ENCODE measurements around the gene SLC25A39.
"Not testable (repeated sequence)": the region's sequence is repeated elsewhere in the genome, so short reads cannot be mapped to it uniquely, and the experiment has no call there.

SLC25A39 gene

GRCh38 chr17:44338702-44339101 lies 14.1 kb upstream of the SLC25A39 start:
- Mint-ChIP-seq H3K36me3 (ENCODE audit: insufficient read depth) (no peaks in the 10 kb centered on the region), H3K9me3 (no peaks in the 10 kb centered on the region), H3K4me3 (no peak overlapping the region), H3K27me3 (peaks cover 38% of the 10 kb centered on the region), H3K27ac (ENCODE audit: low read depth) (no peak overlapping the region), H3K4me1 (no peaks in the 10 kb centered on the region)
- DNase-seq (ENCODE audit: low spot score in 2 of 2) (no peak), ATAC-seq (replicated peaks; ENCODE audit: extremely low read depth, poor library complexity, severe bottlenecking) (no peak)

GRCh38 chr17:44335968-44336367 lies 11.3 kb upstream of the SLC25A39 start:
- no peaks in the 10 kb centered on the region for H3K36me3 Mint-ChIP-seq (ENCODE audit: insufficient read depth)
- ATAC-seq (replicated peaks; ENCODE audit: extremely low read depth, poor library complexity, severe bottlenecking): no peak
- H3K27ac Mint-ChIP-seq (ENCODE audit: low read depth): no peak overlapping the region

GRCh38 chr17:44335564-44335963 lies 10.9 kb upstream of the SLC25A39 start:
- DNase-seq (ENCODE audit: low spot score in 2 of 2) (no peak), ATAC-seq (replicated peaks; ENCODE audit: extremely low read depth, poor library complexity, severe bottlenecking) (no peak)
- H3K27ac Mint-ChIP-seq (ENCODE audit: low read depth): no peak overlapping the region
- H3K4me1 Mint-ChIP-seq: peaks cover 6% of the 10 kb centered on the region
- H3K4me3 Mint-ChIP-seq: no peak overlapping the region
- no peaks in the 10 kb centered on the region for H3K9me3 Mint-ChIP-seq
- no peaks in the 10 kb centered on the region for H3K36me3 Mint-ChIP-seq (ENCODE audit: insufficient read depth)
- H3K27me3 Mint-ChIP-seq: peaks cover 26% of the 10 kb centered on the region

More at GRCh38 chr17:44335968-44336367, 11.3 kb upstream of the SLC25A39 start:
- peaks cover 6% of the 10 kb centered on the region for H3K4me1 Mint-ChIP-seq
- DNase-seq (ENCODE audit: low spot score in 2 of 2): no peak
- H3K4me3 Mint-ChIP-seq: no peak overlapping the region
- H3K9me3 Mint-ChIP-seq: no peaks in the 10 kb centered on the region
- peaks cover 30% of the 10 kb centered on the region for H3K27me3 Mint-ChIP-seq

- DNase-seq (ENCODE audit: low spot score in 2 of 2) (no peak), ATAC-seq (replicated peaks; ENCODE audit: extremely low read depth, poor library complexity, severe bottlenecking) (no peak)
- Mint-ChIP-seq H3K27me3 (peaks cover 19% of the 10 kb centered on the region), H3K4me3 (no peak overlapping the region), H3K9me3 (no peaks in the 10 kb centered on the region), H3K27ac (ENCODE audit: low read depth) (no peak overlapping the region), H3K4me1 (peaks cover 6% of the 10 kb centered on the region), H3K36me3 (ENCODE audit: insufficient read depth) (no peaks in the 10 kb centered on the region)
Observed at GRCh38 chr17:44334727-44335126, 10.1 kb upstream of the SLC25A39 start.

- peaks cover 6% of the 10 kb centered on the region for H3K4me1 Mint-ChIP-seq
- H3K27ac Mint-ChIP-seq (ENCODE audit: low read depth): no peak overlapping the region
- no peak for ATAC-seq (replicated peaks; ENCODE audit: extremely low read depth, poor library complexity, severe bottlenecking)
- H3K9me3 Mint-ChIP-seq: no peaks in the 10 kb centered on the region
- no peaks in the 10 kb centered on the region for H3K36me3 Mint-ChIP-seq (ENCODE audit: insufficient read depth)
- no peak for DNase-seq (ENCODE audit: low spot score in 2 of 2)
- peaks cover 19% of the 10 kb centered on the region for H3K27me3 Mint-ChIP-seq
- no peak overlapping the region for H3K4me3 Mint-ChIP-seq
Observed at GRCh38 chr17:44334315-44334714, 9.7 kb upstream of the SLC25A39 start.

- no peak overlapping the region for H3K4me3 Mint-ChIP-seq
- no peak for DNase-seq (ENCODE audit: low spot score in 2 of 2)
- H3K27me3 Mint-ChIP-seq: peaks cover 13% of the 10 kb centered on the region
- no peaks in the 10 kb centered on the region for H3K36me3 Mint-ChIP-seq (ENCODE audit: insufficient read depth)
- peaks cover 6% of the 10 kb centered on the region for H3K4me1 Mint-ChIP-seq
- no peaks in the 10 kb centered on the region for H3K9me3 Mint-ChIP-seq
- no peak overlapping the region for H3K27ac Mint-ChIP-seq (ENCODE audit: low read depth)
- ATAC-seq (replicated peaks; ENCODE audit: extremely low read depth, poor library complexity, severe bottlenecking): no peak
Observed at GRCh38 chr17:44333371-44333770, 8.7 kb upstream of the SLC25A39 start.

GRCh38 chr17:44331249-44331760 lies 6.7 kb upstream of the SLC25A39 start:
- H3K36me3 Mint-ChIP-seq (ENCODE audit: insufficient read depth): peaks cover under 1% of the 10 kb centered on the region
- H3K27ac Mint-ChIP-seq (ENCODE audit: low read depth): no peak overlapping the region
- DNase-seq (ENCODE audit: low spot score in 2 of 2) (peak; percentile 51 to 64), ATAC-seq (replicated peaks; ENCODE audit: extremely low read depth, poor library complexity, severe bottlenecking) (no peak)
- peaks cover 10% of the 10 kb centered on the region for H3K4me1 Mint-ChIP-seq
- no peaks in the 10 kb centered on the region for H3K27me3 Mint-ChIP-seq
- no peak overlapping the region for H3K4me3 Mint-ChIP-seq
- no peaks in the 10 kb centered on the region for H3K9me3 Mint-ChIP-seq

GRCh38 chr17:44330263-44330662 lies 5.6 kb upstream of the SLC25A39 start:
- H3K27ac Mint-ChIP-seq (ENCODE audit: low read depth); DNase-seq (ENCODE audit: low spot score in 2 of 2); H3K9me3 Mint-ChIP-seq; H3K36me3 Mint-ChIP-seq (ENCODE audit: insufficient read depth); H3K27me3 Mint-ChIP-seq; ATAC-seq (replicated peaks; ENCODE audit: extremely low read depth, poor library complexity, severe bottlenecking); H3K4me3 Mint-ChIP-seq: not testable (repeated sequence)
- peaks cover 10% of the 10 kb centered on the region for H3K4me1 Mint-ChIP-seq

- not testable (repeated sequence) for H3K4me3 Mint-ChIP-seq; H3K27me3 Mint-ChIP-seq; ATAC-seq (replicated peaks; ENCODE audit: extremely low read depth, poor library complexity, severe bottlenecking); H3K27ac Mint-ChIP-seq (ENCODE audit: low read depth); H3K9me3 Mint-ChIP-seq; DNase-seq (ENCODE audit: low spot score in 2 of 2)
- Mint-ChIP-seq H3K36me3 (ENCODE audit: insufficient read depth) (peaks cover 13% of the 10 kb centered on the region), H3K4me1 (peaks cover 10% of the 10 kb centered on the region)
Observed at GRCh38 chr17:44329516-44329915, 4.9 kb upstream of the SLC25A39 start.

GRCh38 chr17:44327715-44328449 lies 3.3 kb upstream of the SLC25A39 start:
- H3K9me3 Mint-ChIP-seq: no peaks in the 10 kb centered on the region
- ATAC-seq (replicated peaks; ENCODE audit: extremely low read depth, poor library complexity, severe bottlenecking): no peak
- DNase-seq (ENCODE audit: low spot score in 2 of 2): no peak
- peaks cover 17% of the 10 kb centered on the region for H3K4me1 Mint-ChIP-seq
- peaks cover 14% of the 10 kb centered on the region for H3K36me3 Mint-ChIP-seq (ENCODE audit: insufficient read depth)
- no peak overlapping the region for H3K27ac Mint-ChIP-seq (ENCODE audit: low read depth)
- no peak overlapping the region for H3K4me3 Mint-ChIP-seq
- no peaks in the 10 kb centered on the region for H3K27me3 Mint-ChIP-seq

GRCh38 chr17:44326861-44327444 lies 2.3 kb upstream of the SLC25A39 start:
- Mint-ChIP-seq H3K9me3 (no peaks in the 10 kb centered on the region), H3K4me3 (peak overlapping the region; percentile 87), H3K36me3 (ENCODE audit: insufficient read depth) (peaks cover 14% of the 10 kb centered on the region), H3K4me1 (peaks cover 22% of the 10 kb centered on the region), H3K27ac (ENCODE audit: low read depth) (peak overlapping the region; percentile 89), H3K27me3 (no peaks in the 10 kb centered on the region)
- peak; percentile 81 for ATAC-seq (replicated peaks; ENCODE audit: extremely low read depth, poor library complexity, severe bottlenecking)
- peak; percentile 80 to 93 for DNase-seq (ENCODE audit: low spot score in 2 of 2)

GRCh38 chr17:44324092-44324570 lies 492 bp downstream of the SLC25A39 start:
- Mint-ChIP-seq H3K36me3 (ENCODE audit: insufficient read depth) (peaks cover 28% of the 10 kb centered on the region), H3K9me3 (no peaks in the 10 kb centered on the region), H3K27me3 (no peaks in the 10 kb centered on the region), H3K4me3 (peak overlapping the region; percentile 87), H3K27ac (ENCODE audit: low read depth) (peak overlapping the region; percentile 32), H3K4me1 (peaks cover 23% of the 10 kb centered on the region)
- DNase-seq (ENCODE audit: low spot score in 2 of 2) (no peak), ATAC-seq (replicated peaks; ENCODE audit: extremely low read depth, poor library complexity, severe bottlenecking) (no peak)
